K562 (cell line): ENCODE results near the gene CTSZ. TPM values are rescaled to one million over a fixed set of nuclear protein-coding genes. Genes with fewer than 3 reads are reported as not detected.

ENCODE experiments used
- BRCA1 ChIP-seq, 2 experiments: fragments of 450-650 bp in 1 of 2; sonication (generic) in 1 of 2; formaldehyde crosslinking in 1 of 2; IDR thresholded peaks; 2 replicates each; pipeline versions ENCODE4 v1.5.0 to v1.6.1; 2017 to 2020; ENCODE audit warnings: mild to moderate bottlenecking in 1 of 2, missing genetic modification reagents in 1 of 2
- CC2D1A ChIP-seq: fragments of 450-650 bp; IDR thresholded peaks from 2 replicates; pipeline ENCODE4 v1.6.1; 2017; ENCODE audit warnings: mild to moderate bottlenecking
- CREB3 ChIP-seq: fragments of 450-650 bp; conservative IDR thresholded peaks from 2 replicates; pipeline ENCODE4 v1.6.1; 2016; ENCODE audit warnings: missing genetic modification characterization, low read depth, mild to moderate bottlenecking, missing compliant biosample characterization, moderate library complexity
- CREB3L1 ChIP-seq: fragments of 450-650 bp; IDR thresholded peaks from 2 replicates; pipeline ENCODE4 v1.6.1; 2014; ENCODE audit warnings: low read depth, mild to moderate bottlenecking, moderate library complexity, borderline replicate concordance
- EZH2 ChIP-seq: IDR thresholded peaks from 2 replicates; pipeline ENCODE4 v1.6.1; 2012; ENCODE audit warnings: low read depth, mild to moderate bottlenecking, inconsistent platforms, low read length, borderline replicate concordance
- FOXP1 ChIP-seq: sonication (generic); formaldehyde crosslinking; IDR thresholded peaks from 2 replicates; pipeline ENCODE4 v1.8.0; 2022; ENCODE audit warnings: mild to moderate bottlenecking, missing genetic modification reagents
- MEIS2 ChIP-seq: fragments of 450-650 bp; IDR thresholded peaks from 2 replicates; pipeline ENCODE4 v1.6.1; 2014; ENCODE audit warnings: mild to moderate bottlenecking; ENCODE audit not compliant: partially characterized antibody
- MLX ChIP-seq, 2 experiments: fragments of 450-650 bp in 1 of 2; sonication (generic) in 1 of 2; formaldehyde crosslinking; conservative IDR thresholded peaks; 2 replicates each; pipeline versions ENCODE4 v1.4.0 to v1.8.1; 2020 to 2022; ENCODE audit warnings: mild to moderate bottlenecking in 1 of 2, missing genetic modification reagents in 1 of 2
- NELFE ChIP-seq: IDR thresholded peaks from 2 replicates; pipeline ENCODE4 v1.6.1; 2011; ENCODE audit warnings: mild to moderate bottlenecking; ENCODE audit not compliant: insufficient read depth, insufficient read length
- NFXL1 ChIP-seq: fragments of 450-650 bp; formaldehyde crosslinking; IDR thresholded peaks from 2 replicates; pipeline ENCODE4 v1.4.0; 2021; ENCODE audit warnings: mild to moderate bottlenecking
- POLR2AphosphoS5 ChIP-seq: IDR thresholded peaks from 2 replicates; pipeline ENCODE4 v1.6.1; 2011; ENCODE audit warnings: mild to moderate bottlenecking, low read depth, low read length, moderate library complexity; ENCODE audit not compliant: control insufficient read depth, insufficient read depth
- STAT5B ChIP-seq: fragments of 250-450 bp; sonication (Bioruptor Pico); IDR thresholded peaks from 2 replicates; pipeline ENCODE4 v1.8.0; 2021; ENCODE audit warnings: mild to moderate bottlenecking, inconsistent platforms
- TAF1 ChIP-seq: IDR thresholded peaks from 2 replicates; pipeline ENCODE4 v1.6.1; 2011; ENCODE audit warnings: mild to moderate bottlenecking, low read length, moderate library complexity; ENCODE audit not compliant: insufficient read depth, control insufficient read depth, severe bottlenecking; ENCODE audit errors: extremely low read depth
- TRIM24 ChIP-seq, 2 experiments: fragments of 450-650 bp; IDR thresholded peaks; 2 replicates each; pipeline ENCODE4 v1.6.1; 2016
- TSC22D4 ChIP-seq: fragments of 450-650 bp; IDR thresholded peaks from 2 replicates; pipeline ENCODE4 v1.6.1; 2016; ENCODE audit warnings: missing genetic modification characterization, missing biosample characterization, control low read depth
- ZKSCAN3 ChIP-seq: fragments of 250-450 bp; sonication (Bioruptor Pico); IDR thresholded peaks from 2 replicates; pipeline ENCODE4 v1.4.0; 2020
- ZNF217 ChIP-seq: sonication (generic); formaldehyde crosslinking; IDR thresholded peaks from 2 replicates; pipeline ENCODE4 v1.8.0; 2022; ENCODE audit warnings: mild to moderate bottlenecking, missing genetic modification reagents
- ZNF311 ChIP-seq: fragments of 250-450 bp; sonication (Bioruptor Pico); IDR thresholded peaks from 2 replicates; pipeline ENCODE4 v1.4.0; 2020; ENCODE audit warnings: mild to moderate bottlenecking, moderate library complexity
- ZNF354B ChIP-seq: fragments of 250-450 bp; sonication (Bioruptor Pico); IDR thresholded peaks from 2 replicates; pipeline ENCODE4 v1.4.0; 2020
- ZNF77 ChIP-seq: fragments of 250-450 bp; sonication (Bioruptor Pico); IDR thresholded peaks from 2 replicates; pipeline ENCODE4 v1.5.0; 2020
- polyA plus RNA-seq, 8 experiments: library from polyadenylated mRNA; depleted of rRNA in 4 of 8; stranded (reverse) in 5 of 8; unstranded in 3 of 8; fragments of >200 nt; fragmentation: Nextera tagmentation in 2 of 8; fragmentation: Illumina TruSeq in 1 of 8; extraction: Ambion mirVana in 2 of 8; extraction: Trizol in 1 of 8; gene quantifications; 2 replicates each; pipeline versions ENCODE4 v1.2.1 to v1.2.3, GENCODE V29; 2011 to 2014; ENCODE audit warnings: inconsistent platforms in 1 of 8, missing spikeins in 1 of 8
- total RNA-seq, 7 experiments: library from RNA; depleted of rRNA in 6 of 7; stranded (reverse); fragments of >200 nt in 6 of 7; fragmentation: Illumina TruSeq in 2 of 7; extraction: Trizol in 2 of 7; gene quantifications; 2 replicates each; pipeline versions ENCODE4 v1.2.1 to v1.2.3, GENCODE V29; 2011 to 2021; ENCODE audit warnings: low replicate concordance in 1 of 7
- TF ChIP-seq, protein P1 (sequence below): fragments of 250-450 bp; sonication (Bioruptor Pico); IDR thresholded peaks from 2 replicates; pipeline ENCODE4 v1.8.0; 2022; ENCODE audit warnings: inconsistent platforms, mild to moderate bottlenecking, moderate library complexity, borderline replicate concordance
- TF ChIP-seq, protein P2 (sequence below): fragments of 450-650 bp; formaldehyde crosslinking; IDR thresholded peaks from 2 replicates; pipeline ENCODE4 v1.4.0; 2020; ENCODE audit warnings: mild to moderate bottlenecking, moderate library complexity

CTSZ gene
- total and polyA plus RNA-seq, 9 of the 15 experiments (the other 6 are each of a cell fraction or from before 2014, with no cell fraction given): 1.6 to 143 (median 82.8) TPM

GRCh38 chr20:59032023-59032712 lies 25.1 kb upstream of the CTSZ start, which contains the start of gene ATP5F1E (continued):
- TF ChIP-seq ZKSCAN3 (no peak), TRIM24 (IDR thresholded peaks at IDR 0.05) (no peak), POLR2AphosphoS5 (peak; percentile 69), MEIS2 (peak; percentile 87), NELFE (no peak), CREB3 (tag) (peak; percentile 99), BRCA1 (IDR thresholded peaks at IDR 0.05) (no peak), BRCA1 (CRISPR knock-in tag; IDR thresholded peaks at IDR 0.05) (no peak), MLX (CRISPR knock-in tag; conservative IDR thresholded peaks at IDR 0.05) (no peak), ZNF77 (CRISPR knock-in tag) (no peak), TAF1 (peak; percentile 64), TSC22D4 (no peak), NFXL1 (CRISPR knock-in tag) (peak; percentile 92), ZNF217 (CRISPR knock-in tag) (no peak), FOXP1 (CRISPR knock-in tag) (peak; percentile 78; the same call in 1 of the 2 replicates), ZNF311 (CRISPR knock-in tag) (peak; percentile 96), EZH2 (no peak), STAT5B (CRISPR knock-in tag) (0 out of 2 replicates have a peak, but pooled peaks have one; percentile 55), CREB3L1 (peak; percentile 27; the same call in 1 of the 2 replicates), CC2D1A (no peak), ZNF354B (CRISPR knock-in tag) (peak; percentile 86)
- TF ChIP-seq, protein P1, sequence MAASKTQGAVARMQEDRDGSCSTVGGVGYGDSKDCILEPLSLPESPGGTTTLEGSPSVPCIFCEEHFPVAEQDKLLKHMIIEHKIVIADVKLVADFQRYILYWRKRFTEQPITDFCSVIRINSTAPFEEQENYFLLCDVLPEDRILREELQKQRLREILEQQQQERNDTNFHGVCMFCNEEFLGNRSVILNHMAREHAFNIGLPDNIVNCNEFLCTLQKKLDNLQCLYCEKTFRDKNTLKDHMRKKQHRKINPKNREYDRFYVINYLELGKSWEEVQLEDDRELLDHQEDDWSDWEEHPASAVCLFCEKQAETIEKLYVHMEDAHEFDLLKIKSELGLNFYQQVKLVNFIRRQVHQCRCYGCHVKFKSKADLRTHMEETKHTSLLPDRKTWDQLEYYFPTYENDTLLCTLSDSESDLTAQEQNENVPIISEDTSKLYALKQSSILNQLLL (CRISPR knock-in tag): no peak
- TF ChIP-seq, protein P2, sequence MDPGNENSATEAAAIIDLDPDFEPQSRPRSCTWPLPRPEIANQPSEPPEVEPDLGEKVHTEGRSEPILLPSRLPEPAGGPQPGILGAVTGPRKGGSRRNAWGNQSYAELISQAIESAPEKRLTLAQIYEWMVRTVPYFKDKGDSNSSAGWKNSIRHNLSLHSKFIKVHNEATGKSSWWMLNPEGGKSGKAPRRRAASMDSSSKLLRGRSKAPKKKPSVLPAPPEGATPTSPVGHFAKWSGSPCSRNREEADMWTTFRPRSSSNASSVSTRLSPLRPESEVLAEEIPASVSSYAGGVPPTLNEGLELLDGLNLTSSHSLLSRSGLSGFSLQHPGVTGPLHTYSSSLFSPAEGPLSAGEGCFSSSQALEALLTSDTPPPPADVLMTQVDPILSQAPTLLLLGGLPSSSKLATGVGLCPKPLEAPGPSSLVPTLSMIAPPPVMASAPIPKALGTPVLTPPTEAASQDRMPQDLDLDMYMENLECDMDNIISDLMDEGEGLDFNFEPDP: peak; percentile 93; the same call in 1 of the 2 replicates
